ENCODE data around the gene BACH2. TPM values are rescaled to one million over a fixed set of nuclear protein-coding genes. Genes with fewer than 3 reads are reported as not detected.

The BACH2 gene
- polyA plus RNA-seq, 2 of the 4 experiments (the other 2 are of a cell fraction), result 0.01 to 0.36 TPM

DNA sequence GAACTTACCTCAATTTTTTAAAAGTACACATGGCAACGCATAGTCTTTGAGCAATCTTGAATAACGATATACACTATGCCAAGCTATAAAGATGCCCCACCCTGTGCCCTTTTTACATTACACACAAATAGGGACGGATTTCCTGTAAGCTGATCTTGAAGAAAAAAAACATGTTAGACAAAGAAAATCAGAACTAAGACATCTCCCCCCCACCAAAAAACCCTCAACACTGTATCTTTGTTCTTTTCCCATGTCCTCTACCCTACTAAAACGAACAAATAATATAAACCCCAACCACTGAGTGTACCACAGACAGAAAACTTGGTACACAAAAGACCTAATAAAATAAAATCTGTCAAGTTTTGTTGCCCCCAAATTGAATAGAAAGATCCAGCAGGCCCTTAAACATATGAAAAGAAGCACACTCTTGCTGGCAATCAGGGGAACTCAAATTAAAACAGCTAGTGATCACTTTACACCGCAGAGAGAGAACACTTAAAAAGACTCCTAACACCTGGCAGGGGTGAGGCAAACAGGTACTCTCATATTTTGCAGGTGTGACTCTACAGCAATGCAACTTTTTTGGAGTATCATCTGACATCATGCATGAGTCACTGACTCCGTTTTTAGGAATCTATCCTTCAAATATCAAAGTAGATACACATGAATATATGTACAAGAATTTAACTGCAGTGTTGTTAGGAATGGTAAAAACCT, 29.6 kb downstream of the BACH2 start:
- POLR2A ChIA-PET, result no interaction called here
- Histone ChIP-seq H3K4me3 (no peak overlapping the region), H3K27ac (no peak overlapping the region), H3K4me1 (no peaks in the 10 kb centered on the region), H3K9me3 (no peaks in the 10 kb centered on the region), H3K4me2 (no peak overlapping the region)
- TF ChIP-seq JUNB (IDR thresholded peaks at IDR 0.05), result no peak
- no peak for TF ChIP-seq CHD4 (IDR thresholded peaks at IDR 0.05; ENCODE audit: borderline replicate concordance)
- FAIRE-seq, result no peak
- no peak for ATAC-seq
- DNase-seq (ENCODE audit: low read depth in 1 of 2, low spot score in 1 of 2), result no peak
- CTCF ChIA-PET, result no interaction called here
- WGBS (ENCODE audit: missing lambda C conversion rate), result 29% methylated on average over 6 of the region's 6 CpGs

DNA sequence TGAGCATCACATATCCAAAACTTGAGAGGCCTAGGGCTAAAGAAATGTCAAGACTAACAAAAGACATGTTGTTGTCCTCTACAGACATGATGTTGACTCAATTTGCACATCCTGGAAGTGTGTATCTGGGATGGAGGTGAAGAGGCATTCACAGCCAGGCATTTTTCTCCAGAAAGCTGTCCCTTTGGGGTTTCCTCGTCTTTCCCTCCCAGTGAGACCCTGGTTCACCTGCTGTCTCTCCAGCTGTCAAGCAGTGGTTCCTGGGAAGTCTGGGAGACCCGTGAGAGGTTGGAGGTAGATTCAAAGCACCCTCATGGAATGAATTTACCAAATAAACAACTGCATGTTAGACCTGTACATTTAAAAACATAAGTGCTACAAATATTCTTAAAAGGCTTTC, 32.1 kb downstream of the BACH2 start:
- CTCF ChIA-PET, result no interaction called here
- Histone ChIP-seq H3K4me1 (no peaks in the 10 kb centered on the region), H3K9me3 (no peaks in the 10 kb centered on the region), H3K4me2 (no peak overlapping the region), H3K4me3 (no peak overlapping the region), H3K27ac (no peak overlapping the region)
- DNase-seq (ENCODE audit: low read depth in 1 of 2, low spot score in 1 of 2) (no peak), FAIRE-seq (no peak), ATAC-seq (no peak)
- TF ChIP-seq SMC3 (IDR thresholded peaks at IDR 0.05) (no peak), JUN (IDR thresholded peaks at IDR 0.05) (no peak), RFX5 (IDR thresholded peaks at IDR 0.05) (no peak), POLR2A (IDR thresholded peaks at IDR 0.05; ENCODE audit: low read length) (no peak), HOXB5 (CRISPR knock-in tag; IDR thresholded peaks at IDR 0.05) (no peak), CBX2 (IDR thresholded peaks at IDR 0.05; ENCODE audit: borderline replicate concordance, low read depth) (no peak), RNF2 (IDR thresholded peaks at IDR 0.05; ENCODE audit: borderline replicate concordance, low read depth) (no peak), ZNF302 (CRISPR knock-in tag; IDR thresholded peaks at IDR 0.05) (no peak), CTCF (IDR thresholded peaks at IDR 0.05) (no peak), RARB (CRISPR knock-in tag; IDR thresholded peaks at IDR 0.05) (no peak), SREBF2 (IDR thresholded peaks at IDR 0.05) (no peak), ZFP36 (IDR thresholded peaks at IDR 0.05; ENCODE audit: borderline replicate concordance, partially characterized antibody) (no peak), CEBPB (IDR thresholded peaks at IDR 0.05) (no peak), ZC3H11A (IDR thresholded peaks at IDR 0.05) (no peak), ATOH8 (CRISPR knock-in tag; IDR thresholded peaks at IDR 0.05; ENCODE audit: low read depth) (no peak), KDM5A (IDR thresholded peaks at IDR 0.05) (no peak)
- TF ChIP-seq, protein P1, sequence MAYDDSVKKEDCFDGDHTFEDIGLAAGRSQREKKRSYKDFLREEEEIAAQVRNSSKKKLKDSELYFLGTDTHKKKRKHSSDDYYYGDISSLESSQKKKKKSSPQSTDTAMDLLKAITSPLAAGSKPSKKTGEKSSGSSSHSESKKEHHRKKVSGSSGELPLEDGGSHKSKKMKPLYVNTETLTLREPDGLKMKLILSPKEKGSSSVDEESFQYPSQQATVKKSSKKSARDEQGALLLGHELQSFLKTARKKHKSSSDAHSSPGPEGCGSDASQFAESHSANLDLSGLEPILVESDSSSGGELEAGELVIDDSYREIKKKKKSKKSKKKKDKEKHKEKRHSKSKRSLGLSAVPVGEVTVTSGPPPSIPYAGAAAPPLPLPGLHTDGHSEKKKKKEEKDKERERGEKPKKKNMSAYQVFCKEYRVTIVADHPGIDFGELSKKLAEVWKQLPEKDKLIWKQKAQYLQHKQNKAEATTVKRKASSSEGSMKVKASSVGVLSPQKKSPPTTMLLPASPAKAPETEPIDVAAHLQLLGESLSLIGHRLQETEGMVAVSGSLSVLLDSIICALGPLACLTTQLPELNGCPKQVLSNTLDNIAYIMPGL (CRISPR knock-in tag; IDR thresholded peaks at IDR 0.05; ENCODE audit: borderline replicate concordance), result no peak
- POLR2A ChIA-PET, result no interaction called here
- 22% methylated on average over 2 of the region's 2 CpGs for WGBS (ENCODE audit: missing lambda C conversion rate)

GRCh38 chr6:90263633-90264032, 33.0 kb downstream of the BACH2 start:
- no peak for DNase-seq (ENCODE audit: low read depth in 1 of 2, low spot score in 1 of 2)
- POLR2A ChIA-PET, result no interaction called here
- Histone ChIP-seq H3K4me2 (no peak overlapping the region), H3K27ac (no peak overlapping the region), H3K4me3 (no peak overlapping the region), H3K9me3 (no peaks in the 10 kb centered on the region), H3K4me1 (no peaks in the 10 kb centered on the region)
- no peak for ATAC-seq
- no peak for FAIRE-seq
- CTCF ChIA-PET, result no interaction called here
- TF ChIP-seq CHD2 (IDR thresholded peaks at IDR 0.05; ENCODE audit: low read length, partially characterized antibody), result no peak
- no peak for TF ChIP-seq NPAS2 (CRISPR knock-in tag; IDR thresholded peaks at IDR 0.05; ENCODE audit: borderline replicate concordance)
- no peak for TF ChIP-seq PBX3 (IDR thresholded peaks at IDR 0.05)
- no peak for TF ChIP-seq MAZ (IDR thresholded peaks at IDR 0.05; ENCODE audit: borderline replicate concordance, low read depth, low read length)
- TF ChIP-seq NFE2L2 (conservative IDR thresholded peaks at IDR 0.05; ENCODE audit: low read length), result no peak
- no peak for TF ChIP-seq RCOR1 (IDR thresholded peaks at IDR 0.05; ENCODE audit: low read depth, low read length)
- no peak for TF ChIP-seq JUNB (IDR thresholded peaks at IDR 0.05)
- no peak for TF ChIP-seq EHF (CRISPR knock-in tag; IDR thresholded peaks at IDR 0.05)
- no peak for TF ChIP-seq ESRRA (IDR thresholded peaks at IDR 0.05; ENCODE audit: borderline replicate concordance, low read length)
- TF ChIP-seq, protein P2, sequence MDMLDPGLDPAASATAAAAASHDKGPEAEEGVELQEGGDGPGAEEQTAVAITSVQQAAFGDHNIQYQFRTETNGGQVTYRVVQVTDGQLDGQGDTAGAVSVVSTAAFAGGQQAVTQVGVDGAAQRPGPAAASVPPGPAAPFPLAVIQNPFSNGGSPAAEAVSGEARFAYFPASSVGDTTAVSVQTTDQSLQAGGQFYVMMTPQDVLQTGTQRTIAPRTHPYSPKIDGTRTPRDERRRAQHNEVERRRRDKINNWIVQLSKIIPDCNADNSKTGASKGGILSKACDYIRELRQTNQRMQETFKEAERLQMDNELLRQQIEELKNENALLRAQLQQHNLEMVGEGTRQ (IDR thresholded peaks at IDR 0.05), result no peak
- TF ChIP-seq ATOH8 (CRISPR knock-in tag; IDR thresholded peaks at IDR 0.05; ENCODE audit: low read depth), result no peak
- no peak for TF ChIP-seq ZFP36 (IDR thresholded peaks at IDR 0.05; ENCODE audit: borderline replicate concordance, partially characterized antibody)
- no peak for TF ChIP-seq KDM1A (IDR thresholded peaks at IDR 0.05; ENCODE audit: low read depth)
